Tibial nerve (tissue), 4 donors: ENCODE data around the gene NXPH2. TPM values are rescaled to one million over a fixed set of nuclear protein-coding genes. Genes with fewer than 3 reads are reported as not detected.

Experiments used
- DNase-seq, 2 donors: peaks; one replicate each; pipeline ENCODE4 v3.0.0-alpha.2; 2019; ENCODE audit warnings: low spot score in 2 of 2
- H3K27ac ChIP-seq, 4 donors: fragments of 200-600 bp; sonication (generic) in 3 of 4; one replicate each; pipeline ENCODE4 v1.5.1; 2017 to 2019; ENCODE audit warnings: mild to moderate bottlenecking in 1 of 4
- H3K27me3 ChIP-seq, 2 donors: fragments of 200-600 bp; sonication (generic) in 1 of 2; one replicate each; pipeline versions ENCODE4 v1.5.1 to v1.6.0; 2017 to 2019
- H3K36me3 ChIP-seq, 3 donors: fragments of 200-600 bp; sonication (generic); one replicate each; pipeline ENCODE4 v1.5.1; 2018 to 2019
- H3K4me1 ChIP-seq, 4 donors: fragments of 200-600 bp; sonication (generic) in 3 of 4; one replicate each; pipeline ENCODE4 v1.5.1; 2017 to 2019
- H3K4me3 ChIP-seq, 4 donors: fragments of 200-600 bp; sonication (generic) in 3 of 4; one replicate each; pipeline ENCODE4 v1.5.1; 2017 to 2019; ENCODE audit warnings: mild to moderate bottlenecking in 1 of 4, moderate library complexity in 1 of 4
- H3K9me3 ChIP-seq, 4 donors: fragments of 200-600 bp; sonication (generic) in 3 of 4; one replicate each; pipeline ENCODE4 v1.5.1; 2017 to 2019
- EP300 ChIP-seq, 2 donors: sonication (generic); formaldehyde crosslinking; IDR thresholded peaks; one replicate each; pipeline ENCODE4 v1.6.1; 2017; ENCODE audit warnings: antibody characterized with exemption in 2 of 2, mild to moderate bottlenecking in 1 of 2
- POLR2A ChIP-seq, 2 donors: fragments of 450-650 bp; IDR thresholded peaks; one replicate each; pipeline ENCODE4 v1.6.1; 2017; ENCODE audit warnings: antibody characterized with exemption in 2 of 2, mild to moderate bottlenecking in 2 of 2, moderate library complexity in 2 of 2
- WGBS, 2 donors: methylation state at CpG; one replicate each; pipeline ENCODE4 v1.1.5; 2018; 5-methylcytosine and 5-hydroxymethylcytosine counted together
- total RNA-seq, 4 donors: library from RNA; depleted of rRNA; stranded (reverse); fragments of >200 nt; gene quantifications; one replicate each; pipeline ENCODE4 v1.1.0, GENCODE V29; 2016
- TF ChIP-seq, protein P1 (sequence below), 5 experiments: fragments of 200-600 bp in 3 of 5; fragments of 450-650 bp in 2 of 5; sonication (generic) in 3 of 5; IDR thresholded peaks; one replicate each; pipeline ENCODE4 v1.5.1; 2016 to 2019; ENCODE audit warnings: antibody characterized with exemption in 5 of 5, mild to moderate bottlenecking in 3 of 5, moderate library complexity in 2 of 5

NXPH2 gene
- total RNA-seq, 4 donors from 2014 or later: not detected

GRCh38 chr2:138777996-138778395 is 2.2 kb downstream of the NXPH2 start:
- Histone ChIP-seq H3K4me1 (peaks cover 0 to 31% (median 5%) of the 10 kb centered on the region in 4 donors), H3K9me3 (no peaks in the 10 kb centered on the region), H3K4me3 (no peak overlapping the region), H3K27me3 (peaks cover 0 to 82% of the 10 kb centered on the region in 2 donors), H3K36me3 (no peaks in the 10 kb centered on the region), H3K27ac (no peak overlapping the region)
- 28 to 34% methylated on average over 2 of the region's 2 CpGs for WGBS, 2 donors
- DNase-seq: no peak
- TF ChIP-seq POLR2A (IDR thresholded peaks at IDR 0.05): no peak
- TF ChIP-seq EP300 (IDR thresholded peaks at IDR 0.05): no peak
- TF ChIP-seq, protein P1, sequence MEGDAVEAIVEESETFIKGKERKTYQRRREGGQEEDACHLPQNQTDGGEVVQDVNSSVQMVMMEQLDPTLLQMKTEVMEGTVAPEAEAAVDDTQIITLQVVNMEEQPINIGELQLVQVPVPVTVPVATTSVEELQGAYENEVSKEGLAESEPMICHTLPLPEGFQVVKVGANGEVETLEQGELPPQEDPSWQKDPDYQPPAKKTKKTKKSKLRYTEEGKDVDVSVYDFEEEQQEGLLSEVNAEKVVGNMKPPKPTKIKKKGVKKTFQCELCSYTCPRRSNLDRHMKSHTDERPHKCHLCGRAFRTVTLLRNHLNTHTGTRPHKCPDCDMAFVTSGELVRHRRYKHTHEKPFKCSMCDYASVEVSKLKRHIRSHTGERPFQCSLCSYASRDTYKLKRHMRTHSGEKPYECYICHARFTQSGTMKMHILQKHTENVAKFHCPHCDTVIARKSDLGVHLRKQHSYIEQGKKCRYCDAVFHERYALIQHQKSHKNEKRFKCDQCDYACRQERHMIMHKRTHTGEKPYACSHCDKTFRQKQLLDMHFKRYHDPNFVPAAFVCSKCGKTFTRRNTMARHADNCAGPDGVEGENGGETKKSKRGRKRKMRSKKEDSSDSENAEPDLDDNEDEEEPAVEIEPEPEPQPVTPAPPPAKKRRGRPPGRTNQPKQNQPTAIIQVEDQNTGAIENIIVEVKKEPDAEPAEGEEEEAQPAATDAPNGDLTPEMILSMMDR (IDR thresholded peaks at IDR 0.05): no peak

DNA sequence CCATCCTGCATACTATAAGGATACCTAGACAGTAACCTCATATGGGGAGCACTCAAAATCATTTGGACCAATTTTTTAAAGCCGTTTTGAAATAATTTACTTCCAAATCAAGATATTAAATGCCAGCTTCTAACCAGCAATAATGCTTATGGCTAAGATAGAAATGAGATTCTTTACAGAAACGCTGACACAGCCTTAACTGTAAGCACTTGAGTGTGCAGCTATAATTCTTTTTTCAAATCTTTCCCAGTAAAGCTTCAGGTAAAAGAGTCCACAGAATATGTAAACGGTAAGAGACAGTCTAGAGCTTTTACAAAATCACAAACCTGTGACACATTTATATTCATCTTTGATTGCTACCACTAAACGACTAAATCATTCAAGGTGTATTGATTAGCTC is 4.5 kb downstream of the NXPH2 start:
- TF ChIP-seq, protein P1 (IDR thresholded peaks at IDR 0.05): no peak
- TF ChIP-seq POLR2A (IDR thresholded peaks at IDR 0.05) (no peak), EP300 (IDR thresholded peaks at IDR 0.05) (no peak)
- Histone ChIP-seq H3K27ac (no peak overlapping the region), H3K36me3 (no peaks in the 10 kb centered on the region), H3K9me3 (no peaks in the 10 kb centered on the region), H3K4me1 (peaks cover 0 to 29% (median 5%) of the 10 kb centered on the region in 4 donors), H3K4me3 (no peak overlapping the region), H3K27me3 (peaks cover 0 to 59% of the 10 kb centered on the region in 2 donors)
- no peak for DNase-seq
- 77 to 80% methylated on average over 4 of the region's 4 CpGs for WGBS, 2 donors

GRCh38 chr2:138771534-138771933 is 8.7 kb downstream of the NXPH2 start:
- Histone ChIP-seq H3K4me1 (no peaks in the 10 kb centered on the region), H3K4me3 (no peak overlapping the region), H3K27me3 (peaks cover 0 to 26% of the 10 kb centered on the region in 2 donors), H3K27ac (no peak overlapping the region), H3K9me3 (no peaks in the 10 kb centered on the region), H3K36me3 (no peaks in the 10 kb centered on the region)
- 59% methylated on average over 4 of the region's 4 CpGs for WGBS, 2 donors
- TF ChIP-seq, protein P1 (IDR thresholded peaks at IDR 0.05): no peak
- no peak for TF ChIP-seq EP300 (IDR thresholded peaks at IDR 0.05)
- no peak for DNase-seq

- 39 to 71% methylated on average over 1 of the region's 1 CpG for WGBS, 2 donors
- peaks cover 0 to 6% of the 10 kb centered on the region in 2 donors for H3K27me3 ChIP-seq
Observed at GRCh38 chr2:138767101-138767500, 13.1 kb downstream of the NXPH2 start.

DNA sequence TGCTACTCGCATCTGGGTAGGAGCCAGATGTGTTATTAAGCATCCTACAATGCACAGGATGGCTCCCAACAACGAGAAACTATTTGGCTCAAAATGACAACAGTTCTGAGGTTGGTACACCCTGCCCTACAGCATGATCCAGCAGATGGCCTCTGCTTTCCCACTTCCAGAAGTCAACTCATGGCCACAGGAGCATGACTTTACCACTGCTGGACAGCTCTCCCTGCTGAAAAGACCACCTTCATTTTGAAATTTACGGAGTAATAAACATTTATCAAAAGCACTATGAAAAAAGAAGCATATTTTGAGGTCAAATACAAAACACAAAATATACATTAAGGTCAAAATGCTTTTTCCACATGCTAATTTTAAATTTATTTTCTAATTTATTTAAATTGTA is 13.7 kb downstream of the NXPH2 start:
- Histone ChIP-seq H3K9me3 (no peaks in the 10 kb centered on the region), H3K27me3 (peaks cover 0 to 6% of the 10 kb centered on the region in 2 donors), H3K4me1 (no peaks in the 10 kb centered on the region), H3K27ac (no peak overlapping the region), H3K4me3 (no peak overlapping the region), H3K36me3 (no peaks in the 10 kb centered on the region)
- no peak for DNase-seq
- TF ChIP-seq, protein P1 (IDR thresholded peaks at IDR 0.05): no peak
- TF ChIP-seq EP300 (IDR thresholded peaks at IDR 0.05): no peak
- WGBS, 2 donors: 78 to 93% methylated on average over 3 of the region's 3 CpGs

More at GRCh38 chr2:138767101-138767500, 13.1 kb downstream of the NXPH2 start:
- Histone ChIP-seq H3K4me3 (no peak overlapping the region), H3K36me3 (no peaks in the 10 kb centered on the region), H3K9me3 (no peaks in the 10 kb centered on the region), H3K4me1 (no peaks in the 10 kb centered on the region), H3K27ac (no peak overlapping the region)
- no peak for DNase-seq
- TF ChIP-seq POLR2A (IDR thresholded peaks at IDR 0.05) (no peak), EP300 (IDR thresholded peaks at IDR 0.05) (no peak)
- TF ChIP-seq, protein P1 (IDR thresholded peaks at IDR 0.05): no peak
